A673 (cell line): Measurements from ENCODE around the gene CERKL.

Source experiments
- CTCF ChIP-seq: fragments of 300-800, 200-600 bp; sonication (generic); conservative IDR thresholded peaks from 2 replicates; pipeline ENCODE4 v1.5.1; 2017; ENCODE audit warnings: low read depth, mild to moderate bottlenecking, antibody characterized with exemption, low read length, moderate library complexity, mixed read lengths
- EZH2 ChIP-seq: fragments of 200-600 bp; sonication (generic); IDR thresholded peaks from 2 replicates; pipeline ENCODE4 v1.6.1; 2017; ENCODE audit warnings: borderline replicate concordance, low read depth, mild to moderate bottlenecking, mixed read lengths, antibody characterized with exemption, low read length; ENCODE audit not compliant: poor library complexity, severe bottlenecking

DNA sequence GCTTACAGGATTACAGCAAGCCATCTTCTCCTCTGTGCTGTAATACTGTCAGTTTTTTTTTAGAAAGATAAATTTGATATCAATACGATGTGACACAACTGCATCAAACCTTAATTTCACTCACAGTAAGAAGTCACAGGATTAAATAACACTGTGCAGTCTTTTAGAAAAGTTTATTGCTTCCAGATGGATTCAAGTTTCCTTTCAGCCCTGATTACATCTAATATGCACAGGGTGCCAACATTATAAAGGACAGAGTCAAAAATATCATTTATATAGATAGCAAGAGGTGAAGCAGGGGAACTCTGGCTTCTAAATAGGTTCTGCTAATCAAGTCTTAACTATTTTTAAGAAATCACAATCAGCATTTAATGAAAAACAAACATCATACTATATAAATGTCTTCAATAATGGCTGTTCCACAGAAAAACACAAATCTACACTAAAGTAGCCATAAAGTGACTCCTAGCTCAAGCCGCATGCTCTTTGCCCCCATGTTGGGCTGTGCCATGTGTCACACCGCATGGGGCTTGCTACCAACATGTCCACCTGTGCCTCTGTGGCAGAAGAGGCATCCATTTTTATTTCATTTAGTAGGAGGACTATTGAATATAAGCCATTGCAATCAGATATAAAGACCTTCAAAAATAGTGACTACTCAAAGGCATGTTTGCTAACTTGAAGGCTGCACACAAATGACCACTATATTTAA, 35.0 kb downstream of the CERKL start:
- TF ChIP-seq CTCF, result no peak
- no peak for TF ChIP-seq EZH2
